ENCODE data around the gene LZTS3.

Gene LZTS3

DNA sequence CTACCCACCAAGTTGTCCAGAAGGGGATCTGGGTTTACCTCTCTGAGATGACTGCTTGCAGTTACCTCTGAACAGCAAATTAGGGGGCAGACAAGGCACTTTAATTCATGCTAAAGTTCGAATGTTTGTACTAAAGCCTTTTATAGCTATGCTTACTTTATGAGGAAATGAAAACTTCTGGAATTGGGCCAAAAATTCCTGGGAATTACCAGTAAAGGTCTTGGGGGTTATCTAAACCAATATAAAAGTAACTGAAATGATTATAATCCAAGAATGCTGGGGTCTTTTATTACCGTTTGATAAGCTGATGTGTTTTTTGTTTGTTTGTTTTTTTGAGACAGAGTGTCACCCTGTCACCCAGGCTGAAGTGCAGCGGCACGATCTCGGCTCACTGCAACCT is 7.9 kb upstream of the LZTS3 start:
- H4K20me1 ChIP-seq (ENCODE audit: control insufficient read depth, insufficient read depth, low read depth, low read length), result no peaks in the 10 kb centered on the region

DNA sequence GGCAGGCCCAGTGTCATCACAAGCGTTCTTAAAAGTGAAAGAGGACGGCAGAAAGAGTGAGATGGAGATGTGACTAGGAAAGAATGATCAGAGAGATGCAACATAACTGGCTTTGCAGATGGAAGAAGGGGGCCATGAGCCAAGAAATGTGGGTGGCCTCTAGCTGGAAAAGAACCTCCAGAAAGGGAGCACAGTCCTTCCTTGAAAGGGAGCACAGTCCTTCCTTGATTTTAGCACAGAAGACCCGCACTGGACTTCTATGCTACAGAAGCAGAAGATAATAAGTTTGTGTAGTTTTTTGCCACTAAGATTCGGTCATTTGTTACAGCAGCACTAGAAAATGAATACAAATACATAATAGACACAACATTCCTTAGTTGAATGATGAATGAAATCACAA is 7.0 kb upstream of the LZTS3 start:
- Histone ChIP-seq H3K4me2 (ENCODE audit: low read length) (no peak overlapping the region), H3K36me3 (ENCODE audit: control insufficient read depth, low read length) (no peaks in the 10 kb centered on the region), H3K9me3 (ENCODE audit: control insufficient read depth, insufficient read depth, low read length) (no peaks in the 10 kb centered on the region), H3K4me1 (ENCODE audit: control insufficient read depth, low read length) (no peaks in the 10 kb centered on the region; the same call in 1 of the 2 replicates), H3K9me2 (replicated peaks; ENCODE audit: control insufficient read depth, low read length) (no peaks in the 10 kb centered on the region), H4K20me1 (ENCODE audit: control insufficient read depth, insufficient read depth, low read depth, low read length) (no peaks in the 10 kb centered on the region), H3K27me3 (ENCODE audit: control insufficient read depth, low read length) (peaks cover 2% of the 10 kb centered on the region), H3K27ac (ENCODE audit: low read depth, low read length) (no peak overlapping the region), H3K4me3 (ENCODE audit: low read length) (no peak overlapping the region), H3K79me2 (ENCODE audit: control insufficient read depth, low read length) (no peaks in the 10 kb centered on the region), H3F3A (ENCODE audit: control insufficient read depth, insufficient read depth) (peaks cover 5% of the 10 kb centered on the region)
- no peak for TF ChIP-seq EZH2phosphoT487 (IDR thresholded peaks at IDR 0.05; ENCODE audit: borderline replicate concordance, low read length)
- TF ChIP-seq, protein P1, sequence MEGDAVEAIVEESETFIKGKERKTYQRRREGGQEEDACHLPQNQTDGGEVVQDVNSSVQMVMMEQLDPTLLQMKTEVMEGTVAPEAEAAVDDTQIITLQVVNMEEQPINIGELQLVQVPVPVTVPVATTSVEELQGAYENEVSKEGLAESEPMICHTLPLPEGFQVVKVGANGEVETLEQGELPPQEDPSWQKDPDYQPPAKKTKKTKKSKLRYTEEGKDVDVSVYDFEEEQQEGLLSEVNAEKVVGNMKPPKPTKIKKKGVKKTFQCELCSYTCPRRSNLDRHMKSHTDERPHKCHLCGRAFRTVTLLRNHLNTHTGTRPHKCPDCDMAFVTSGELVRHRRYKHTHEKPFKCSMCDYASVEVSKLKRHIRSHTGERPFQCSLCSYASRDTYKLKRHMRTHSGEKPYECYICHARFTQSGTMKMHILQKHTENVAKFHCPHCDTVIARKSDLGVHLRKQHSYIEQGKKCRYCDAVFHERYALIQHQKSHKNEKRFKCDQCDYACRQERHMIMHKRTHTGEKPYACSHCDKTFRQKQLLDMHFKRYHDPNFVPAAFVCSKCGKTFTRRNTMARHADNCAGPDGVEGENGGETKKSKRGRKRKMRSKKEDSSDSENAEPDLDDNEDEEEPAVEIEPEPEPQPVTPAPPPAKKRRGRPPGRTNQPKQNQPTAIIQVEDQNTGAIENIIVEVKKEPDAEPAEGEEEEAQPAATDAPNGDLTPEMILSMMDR (IDR thresholded peaks at IDR 0.05; ENCODE audit: low read depth, low read length, poor library complexity, severe bottlenecking), result no peak

More for the DNA sequence above, 7.9 kb upstream of the LZTS3 start:
- no peak overlapping the region for H3K4me3 ChIP-seq (ENCODE audit: low read length)
- no peaks in the 10 kb centered on the region for H3K36me3 ChIP-seq (ENCODE audit: control insufficient read depth, low read length)
- TF ChIP-seq, protein P1 (IDR thresholded peaks at IDR 0.05; ENCODE audit: low read depth, low read length, poor library complexity, severe bottlenecking), result no peak
- TF ChIP-seq EZH2phosphoT487 (IDR thresholded peaks at IDR 0.05; ENCODE audit: borderline replicate concordance, low read length), result no peak
- H3K27ac ChIP-seq (ENCODE audit: low read depth, low read length), result no peak overlapping the region
- H3K79me2 ChIP-seq (ENCODE audit: control insufficient read depth, low read length), result no peaks in the 10 kb centered on the region
- no peaks in the 10 kb centered on the region for H3K9me3 ChIP-seq (ENCODE audit: control insufficient read depth, insufficient read depth, low read length)
- H3K27me3 ChIP-seq (ENCODE audit: control insufficient read depth, low read length), result no peaks in the 10 kb centered on the region
- H3K4me2 ChIP-seq (ENCODE audit: low read length), result no peak overlapping the region
- H3F3A ChIP-seq (ENCODE audit: control insufficient read depth, insufficient read depth), result peaks cover 4% of the 10 kb centered on the region; the same call in 1 of the 2 replicates
- no peaks in the 10 kb centered on the region for H3K9me2 ChIP-seq (replicated peaks; ENCODE audit: control insufficient read depth, low read length)
- no peaks in the 10 kb centered on the region; the same call in 1 of the 2 replicates for H3K4me1 ChIP-seq (ENCODE audit: control insufficient read depth, low read length)

DNA sequence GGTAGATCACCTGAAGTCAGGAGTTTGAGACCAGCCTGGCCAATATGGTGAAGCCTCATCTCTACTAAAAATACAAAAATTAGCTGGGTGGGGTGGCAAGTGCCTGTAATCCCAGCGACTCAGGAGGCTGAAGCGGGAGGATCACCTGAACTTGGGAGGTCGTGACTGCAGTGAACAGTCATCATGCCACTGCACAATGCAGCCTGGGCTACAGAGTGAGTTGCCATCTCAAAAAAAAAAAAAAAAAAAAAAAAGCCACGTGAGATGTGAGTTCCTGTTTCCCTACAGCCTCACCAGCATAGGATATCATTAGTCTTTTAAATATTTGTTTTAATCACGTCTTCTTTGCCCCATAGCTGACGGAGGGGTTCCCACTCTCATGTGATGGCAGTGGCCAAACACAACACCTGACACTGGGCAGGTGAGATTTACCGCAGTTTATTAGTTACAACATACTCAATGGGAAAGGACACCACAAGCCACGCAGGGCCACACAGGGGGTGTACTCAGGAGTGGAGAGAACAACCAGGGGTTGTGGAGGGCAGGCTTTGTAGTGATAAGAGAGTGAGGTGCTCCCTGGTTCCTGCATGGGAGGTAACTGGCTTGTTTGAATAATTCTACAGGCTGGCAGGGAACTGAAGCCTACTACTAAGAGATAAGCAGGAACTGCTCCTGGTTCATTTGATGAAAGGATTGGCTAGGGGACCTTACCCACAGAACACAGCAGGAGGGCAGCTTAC is 4.6 kb upstream of the LZTS3 start:
- H3K4me2 ChIP-seq (ENCODE audit: low read length), result no peak overlapping the region
- no peak for TF ChIP-seq EZH2phosphoT487 (IDR thresholded peaks at IDR 0.05; ENCODE audit: borderline replicate concordance, low read length)
- TF ChIP-seq, protein P1 (IDR thresholded peaks at IDR 0.05; ENCODE audit: low read depth, low read length, poor library complexity, severe bottlenecking), result no peak
- no peak overlapping the region for H3K4me3 ChIP-seq (ENCODE audit: low read length)
- no peaks in the 10 kb centered on the region for H4K20me1 ChIP-seq (ENCODE audit: control insufficient read depth, insufficient read depth, low read depth, low read length)
- H3K27me3 ChIP-seq (ENCODE audit: control insufficient read depth, low read length), result peaks cover 21% of the 10 kb centered on the region
- no peaks in the 10 kb centered on the region for H3K9me3 ChIP-seq (ENCODE audit: control insufficient read depth, insufficient read depth, low read length)
- peaks cover 10% of the 10 kb centered on the region for H3K4me1 ChIP-seq (ENCODE audit: control insufficient read depth, low read length)
- H3F3A ChIP-seq (ENCODE audit: control insufficient read depth, insufficient read depth), result peaks cover 6% of the 10 kb centered on the region; the same call in 1 of the 2 replicates
- H3K9me2 ChIP-seq (replicated peaks; ENCODE audit: control insufficient read depth, low read length), result no peaks in the 10 kb centered on the region
- no peaks in the 10 kb centered on the region for H3K79me2 ChIP-seq (ENCODE audit: control insufficient read depth, low read length)
- H3K36me3 ChIP-seq (ENCODE audit: control insufficient read depth, low read length), result no peaks in the 10 kb centered on the region
- H3K27ac ChIP-seq (ENCODE audit: low read depth, low read length), result no peak overlapping the region

All from DOHH2 (cell line).